HepG2 (cell line): Measurements from ENCODE around the gene SEZ6L.

Experiments used
- CREB3 ChIP-seq: sonication (generic); formaldehyde crosslinking; IDR thresholded peaks from 2 replicates; pipeline ENCODE4 v1.5.0; 2020; ENCODE audit warnings: missing genetic modification reagents
- CTCF ChIP-seq: sonication (generic); formaldehyde crosslinking; IDR thresholded peaks from 2 replicates; pipeline ENCODE4 v1.5.0; 2020; ENCODE audit warnings: mild to moderate bottlenecking, missing genetic modification reagents, moderate library complexity
- FOXA1 ChIP-seq, 2 experiments: fragments of 450-650 bp in 1 of 2; sonication (generic) in 1 of 2; formaldehyde crosslinking in 1 of 2; IDR thresholded peaks; 2 replicates each; pipeline versions ENCODE4 v1.4.0 to v1.6.1; 2016 to 2020; ENCODE audit warnings: missing genetic modification reagents in 1 of 2
- FOXJ3 ChIP-seq: sonication (generic); formaldehyde crosslinking; IDR thresholded peaks from 2 replicates; pipeline ENCODE4 v1.4.0; 2020; ENCODE audit warnings: missing genetic modification reagents, mild to moderate bottlenecking, borderline replicate concordance
- FOXM1 ChIP-seq: sonication (generic); formaldehyde crosslinking; IDR thresholded peaks from 2 replicates; pipeline ENCODE4 v1.5.0; 2020; ENCODE audit warnings: missing genetic modification reagents
- MAFK ChIP-seq, 2 experiments: IDR thresholded peaks in 1 of 2; conservative IDR thresholded peaks in 1 of 2; 2 replicates each; pipeline ENCODE4 v1.6.1; 2011; ENCODE audit warnings: improper control_type of control experiment in 2 of 2, low read length in 2 of 2
- NR3C1 ChIP-seq: sonication (generic); formaldehyde crosslinking; IDR thresholded peaks from 2 replicates; pipeline ENCODE4 v1.4.0; 2020; ENCODE audit warnings: missing genetic modification reagents
- SNAI1 ChIP-seq: sonication (generic); formaldehyde crosslinking; IDR thresholded peaks from 2 replicates; pipeline ENCODE4 v1.5.0; 2020; ENCODE audit warnings: mild to moderate bottlenecking, missing genetic modification reagents, borderline replicate concordance
- TBP ChIP-seq: sonication (generic); formaldehyde crosslinking; IDR thresholded peaks from 2 replicates; pipeline ENCODE4 v1.5.0; 2020; ENCODE audit warnings: missing genetic modification reagents
- TEAD2 ChIP-seq: sonication (generic); formaldehyde crosslinking; IDR thresholded peaks from 2 replicates; pipeline ENCODE4 v1.9.0; 2021; ENCODE audit warnings: missing genetic modification reagents
- ZBTB40 ChIP-seq, 2 experiments: fragments of 450-650 bp in 1 of 2; sonication (generic) in 1 of 2; formaldehyde crosslinking in 1 of 2; IDR thresholded peaks; 2 replicates each; pipeline versions ENCODE4 v1.6.1 to v1.8.0; 2016 to 2022; ENCODE audit warnings: antibody characterized with exemption in 1 of 2, mild to moderate bottlenecking in 1 of 2, missing genetic modification reagents in 1 of 2
- ZNF124 ChIP-seq: sonication (generic); formaldehyde crosslinking; IDR thresholded peaks from 2 replicates; pipeline ENCODE4 v1.4.0; 2020; ENCODE audit warnings: missing genetic modification reagents
- ZNF280B ChIP-seq: sonication (generic); formaldehyde crosslinking; IDR thresholded peaks from 2 replicates; pipeline ENCODE4 v1.5.0; 2020; ENCODE audit warnings: missing genetic modification reagents, mild to moderate bottlenecking, borderline replicate concordance
- ZNF3 ChIP-seq: IDR thresholded peaks from 2 replicates; pipeline ENCODE4 v1.7.0; 2017; ENCODE audit warnings: inconsistent platforms

GRCh38 chr22:26320447-26320846, 151.2 kb downstream of the SEZ6L start:
- TF ChIP-seq MAFK (conservative IDR thresholded peaks at IDR 0.05 in 1 of 2, IDR thresholded peaks at IDR 0.05 in 1 of 2; ENCODE audit: low read length in 2 of 2) (no peak), CTCF (no peak), ZBTB40 (IDR thresholded peaks at IDR 0.05) (no peak), ZBTB40 (CRISPR knock-in tag; IDR thresholded peaks at IDR 0.05) (no peak), ZNF3 (no peak), ZNF280B (CRISPR knock-in tag) (no peak), FOXJ3 (no peak), FOXA1 (IDR thresholded peaks at IDR 0.05) (no peak), FOXA1 (CRISPR knock-in tag; IDR thresholded peaks at IDR 0.05) (no peak), TEAD2 (CRISPR knock-in tag) (no peak), SNAI1 (CRISPR knock-in tag) (no peak), ZNF124 (no peak), TBP (no peak), NR3C1 (CRISPR knock-in tag) (no peak), CREB3 (CRISPR knock-in tag) (no peak), FOXM1 (CRISPR knock-in tag) (no peak)
